Suprapubic skin (tissue), 4 donors: ENCODE measurements around the gene SOCS7. TPM values are rescaled to one million over a fixed set of nuclear protein-coding genes. Genes with fewer than 3 reads are reported as not detected.
A peak's percentile ranks its signal among the peaks of the same experiment; 100 is the strongest.

Experiments
- DNase-seq, 2 donors: peaks; one replicate each; pipeline ENCODE4 v3.0.0-alpha.2; 2019; ENCODE audit warnings: low spot score in 2 of 2
- H3K27ac ChIP-seq: fragments of 200-600 bp; sonication (generic); one replicate; pipeline ENCODE4 v1.5.1; 2019
- H3K27me3 ChIP-seq: fragments of 200-600 bp; sonication (generic); one replicate; pipeline ENCODE4 v1.5.1; 2019
- H3K36me3 ChIP-seq: fragments of 200-600 bp; sonication (generic); one replicate; pipeline ENCODE4 v1.5.1; 2019
- H3K4me1 ChIP-seq: fragments of 200-600 bp; sonication (generic); one replicate; pipeline ENCODE4 v1.5.1; 2019
- H3K4me3 ChIP-seq: fragments of 200-600 bp; sonication (generic); one replicate; pipeline ENCODE4 v1.5.1; 2019; ENCODE audit warnings: mild to moderate bottlenecking
- H3K9me3 ChIP-seq: fragments of 200-600 bp; sonication (generic); one replicate; pipeline ENCODE4 v1.5.1; 2019
- EP300 ChIP-seq: sonication (generic); formaldehyde crosslinking; IDR thresholded peaks from one replicate; pipeline ENCODE4 v1.6.1; 2017; ENCODE audit warnings: antibody characterized with exemption
- POLR2A ChIP-seq, 2 donors: fragments of 450-650 bp; IDR thresholded peaks; one replicate each; pipeline ENCODE4 v1.6.1; 2017; ENCODE audit warnings: antibody characterized with exemption in 2 of 2, mild to moderate bottlenecking in 2 of 2, moderate library complexity in 2 of 2
- POLR2AphosphoS5 ChIP-seq, 3 donors: sonication (generic); formaldehyde crosslinking; IDR thresholded peaks; one replicate each; pipeline ENCODE4 v1.6.1; 2017; ENCODE audit warnings: antibody characterized with exemption in 3 of 3
- WGBS: methylation state at CpG from one replicate; pipeline ENCODE4 v1.1.5; 2018; 5-methylcytosine and 5-hydroxymethylcytosine counted together
- total RNA-seq, 4 donors: library from RNA; depleted of rRNA; stranded (reverse); fragments of >200 nt; gene quantifications; one replicate each; pipeline ENCODE4 v1.1.0, GENCODE V29; 2016
- TF ChIP-seq, protein P1 (sequence below), 2 donors: fragments of 200-600 bp in 1 of 2; fragments of 450-650 bp in 1 of 2; sonication (generic) in 1 of 2; IDR thresholded peaks; one replicate each; pipeline ENCODE4 v1.5.1; 2016 to 2019; ENCODE audit warnings: antibody characterized with exemption in 2 of 2, mild to moderate bottlenecking in 1 of 2, moderate library complexity in 1 of 2

The SOCS7 gene
- total RNA-seq, 4 donors from 2014 or later: 20.7 to 44.9 (median 37.1) TPM

DNA sequence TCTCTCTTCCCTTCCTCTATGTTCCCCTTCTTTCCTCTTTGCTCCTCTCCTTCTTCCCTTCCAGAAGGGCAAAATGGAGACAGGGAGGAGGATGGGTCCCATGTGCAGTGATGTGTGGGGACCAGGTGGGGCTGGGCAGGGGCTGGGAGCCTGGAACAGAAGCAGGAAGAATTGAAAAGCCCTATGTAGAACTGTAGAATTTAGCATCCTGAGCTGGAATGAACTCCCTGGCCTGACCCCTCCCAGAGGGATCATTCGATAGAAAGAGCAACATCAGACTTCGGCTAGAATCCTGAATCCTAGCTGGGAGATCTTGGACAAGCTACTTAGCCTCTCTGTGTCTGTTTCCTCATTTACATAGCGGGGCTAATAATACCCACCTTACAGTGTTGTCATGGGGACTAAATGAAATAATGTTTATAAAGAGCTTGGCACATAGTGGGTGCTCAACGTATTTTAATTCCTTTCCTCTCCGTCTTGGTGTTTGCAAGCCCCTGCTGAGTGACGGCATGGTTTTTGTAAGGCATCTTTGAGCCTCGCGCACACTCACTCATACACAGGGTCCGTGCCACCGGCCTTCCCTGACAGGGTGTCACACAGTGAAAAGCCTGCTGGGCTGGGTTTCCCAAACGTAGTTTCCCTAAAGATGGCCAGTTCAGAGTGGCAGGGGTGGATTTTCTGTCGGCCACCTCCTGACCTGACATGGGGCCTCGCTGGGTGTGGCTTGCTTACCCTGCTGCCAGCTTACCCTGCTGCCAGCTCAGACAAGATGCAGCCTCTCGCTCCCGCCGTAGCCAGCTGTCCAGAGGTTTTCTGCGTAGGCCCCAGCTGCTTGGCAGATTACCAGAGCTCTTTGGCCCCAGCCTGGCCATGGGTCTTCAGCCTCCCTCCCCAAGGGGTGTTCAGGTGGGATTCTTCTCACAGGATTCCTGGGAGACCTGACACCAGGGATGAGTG is 70.5 kb downstream of the SOCS7 start:
- WGBS: 70% methylated on average over 16 of the region's 17 CpGs
- Histone ChIP-seq H3K4me3 (no peak overlapping the region), H3K27ac (no peak overlapping the region), H3K27me3 (peaks cover 31% of the 10 kb centered on the region), H3K36me3 (no peaks in the 10 kb centered on the region), H3K4me1 (peaks cover 24% of the 10 kb centered on the region), H3K9me3 (no peaks in the 10 kb centered on the region)
- TF ChIP-seq POLR2A (IDR thresholded peaks at IDR 0.05) (no peak), EP300 (no peak), POLR2AphosphoS5 (IDR thresholded peaks at IDR 0.05) (no peak)
- TF ChIP-seq, protein P1, sequence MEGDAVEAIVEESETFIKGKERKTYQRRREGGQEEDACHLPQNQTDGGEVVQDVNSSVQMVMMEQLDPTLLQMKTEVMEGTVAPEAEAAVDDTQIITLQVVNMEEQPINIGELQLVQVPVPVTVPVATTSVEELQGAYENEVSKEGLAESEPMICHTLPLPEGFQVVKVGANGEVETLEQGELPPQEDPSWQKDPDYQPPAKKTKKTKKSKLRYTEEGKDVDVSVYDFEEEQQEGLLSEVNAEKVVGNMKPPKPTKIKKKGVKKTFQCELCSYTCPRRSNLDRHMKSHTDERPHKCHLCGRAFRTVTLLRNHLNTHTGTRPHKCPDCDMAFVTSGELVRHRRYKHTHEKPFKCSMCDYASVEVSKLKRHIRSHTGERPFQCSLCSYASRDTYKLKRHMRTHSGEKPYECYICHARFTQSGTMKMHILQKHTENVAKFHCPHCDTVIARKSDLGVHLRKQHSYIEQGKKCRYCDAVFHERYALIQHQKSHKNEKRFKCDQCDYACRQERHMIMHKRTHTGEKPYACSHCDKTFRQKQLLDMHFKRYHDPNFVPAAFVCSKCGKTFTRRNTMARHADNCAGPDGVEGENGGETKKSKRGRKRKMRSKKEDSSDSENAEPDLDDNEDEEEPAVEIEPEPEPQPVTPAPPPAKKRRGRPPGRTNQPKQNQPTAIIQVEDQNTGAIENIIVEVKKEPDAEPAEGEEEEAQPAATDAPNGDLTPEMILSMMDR (IDR thresholded peaks at IDR 0.05): no peak
- DNase-seq: no peak

GRCh38 chr17:38424297-38424972 is 72.8 kb downstream of the SOCS7 start:
- Histone ChIP-seq H3K27ac (peak overlapping the region; percentile 27), H3K27me3 (peaks cover 13% of the 10 kb centered on the region), H3K4me3 (no peak overlapping the region), H3K4me1 (peaks cover 30% of the 10 kb centered on the region), H3K9me3 (no peaks in the 10 kb centered on the region), H3K36me3 (no peaks in the 10 kb centered on the region)
- 65% methylated on average over 6 of the region's 6 CpGs for WGBS
- DNase-seq: no peak
- TF ChIP-seq, protein P1 (IDR thresholded peaks at IDR 0.05): no peak
- TF ChIP-seq EP300: no peak
- no peak for TF ChIP-seq POLR2AphosphoS5 (IDR thresholded peaks at IDR 0.05)
- no peak for TF ChIP-seq POLR2A (IDR thresholded peaks at IDR 0.05)

GRCh38 chr17:38425031-38425430 is 73.4 kb downstream of the SOCS7 start:
- H3K9me3 ChIP-seq: no peaks in the 10 kb centered on the region
- TF ChIP-seq EP300: no peak
- no peak for TF ChIP-seq POLR2AphosphoS5 (IDR thresholded peaks at IDR 0.05)
- TF ChIP-seq POLR2A (IDR thresholded peaks at IDR 0.05): no peak
- TF ChIP-seq, protein P1 (IDR thresholded peaks at IDR 0.05): no peak
- peak overlapping the region; percentile 27 for H3K27ac ChIP-seq
- DNase-seq: no peak
- 74% methylated on average over 13 of the region's 13 CpGs for WGBS
- H3K36me3 ChIP-seq: no peaks in the 10 kb centered on the region
- no peak overlapping the region for H3K4me3 ChIP-seq
- H3K27me3 ChIP-seq: peaks cover 7% of the 10 kb centered on the region
- peaks cover 34% of the 10 kb centered on the region for H3K4me1 ChIP-seq

- Histone ChIP-seq H3K4me1 (peaks cover 40% of the 10 kb centered on the region), H3K27ac (peak overlapping the region; percentile 27), H3K9me3 (no peaks in the 10 kb centered on the region), H3K36me3 (no peaks in the 10 kb centered on the region), H3K27me3 (peaks cover 2% of the 10 kb centered on the region), H3K4me3 (no peak overlapping the region)
- 71% methylated on average over 8 of the region's 9 CpGs for WGBS
- DNase-seq: no peak
- TF ChIP-seq, protein P1 (IDR thresholded peaks at IDR 0.05): no peak
- TF ChIP-seq EP300 (no peak), POLR2A (IDR thresholded peaks at IDR 0.05) (no peak), POLR2AphosphoS5 (IDR thresholded peaks at IDR 0.05) (no peak)
Measured at GRCh38 chr17:38425744-38426143, 74.1 kb downstream of the SOCS7 start.

DNA sequence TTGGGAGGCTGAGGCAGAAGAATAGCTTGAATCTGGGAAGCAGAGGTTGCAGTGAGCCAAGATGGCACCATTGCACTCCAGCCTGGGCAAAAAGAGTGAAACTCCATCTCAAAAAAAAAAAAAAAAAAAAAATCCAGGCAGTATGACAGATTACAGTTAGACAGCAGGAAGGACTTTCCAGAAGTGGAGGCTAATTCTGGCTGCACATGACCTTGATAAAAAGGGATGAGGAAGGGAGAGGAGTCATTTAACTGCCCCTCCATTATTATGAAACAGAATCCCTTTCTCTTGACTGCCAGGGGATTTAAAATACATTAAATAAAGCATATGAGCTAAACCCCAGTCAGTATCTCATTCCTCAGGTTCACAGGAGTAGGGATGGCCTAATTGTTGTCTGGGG is 74.8 kb downstream of the SOCS7 start:
- Histone ChIP-seq H3K9me3 (no peaks in the 10 kb centered on the region), H3K4me1 (peaks cover 40% of the 10 kb centered on the region), H3K27me3 (peaks cover 2% of the 10 kb centered on the region), H3K27ac (peak overlapping the region; percentile 23), H3K36me3 (no peaks in the 10 kb centered on the region), H3K4me3 (no peak overlapping the region)
- no peak for DNase-seq
- TF ChIP-seq POLR2A (IDR thresholded peaks at IDR 0.05): no peak
